Uterus (tissue), 4 donors: ENCODE data around the gene MTHFSD. TPM values are rescaled to one million over a fixed set of nuclear protein-coding genes. Genes with fewer than 3 reads are reported as not detected.

Source experiments
- DNase-seq, 2 donors: peaks; one replicate each; pipeline ENCODE4 v3.0.0-alpha.2; 2019 to 2020
- H3K27ac ChIP-seq, 2 donors: fragments of 200-600 bp; sonication (generic); 1 replicate in 1 of 2; 2 replicates in 1 of 2; pipeline ENCODE4 v1.5.1; 2016 to 2018
- H3K27me3 ChIP-seq, 2 donors: fragments of 200-600 bp; sonication (generic); one replicate each; pipeline ENCODE4 v1.5.1; 2018 to 2019; ENCODE audit warnings: control low read depth in 1 of 2
- H3K36me3 ChIP-seq, 2 donors: fragments of 200-600 bp; sonication (generic); one replicate each; pipeline ENCODE4 v1.5.1; 2019; ENCODE audit warnings: control low read depth in 1 of 2
- H3K4me1 ChIP-seq, 2 donors: fragments of 200-600 bp; sonication (generic); one replicate each; pipeline ENCODE4 v1.5.1; 2018 to 2019; ENCODE audit warnings: control low read depth in 1 of 2
- H3K4me3 ChIP-seq, 2 donors: fragments of 200-600 bp; sonication (generic); 1 replicate in 1 of 2; 2 replicates in 1 of 2; pipeline ENCODE4 v1.5.1; 2018 to 2019; ENCODE audit warnings: mild to moderate bottlenecking in 1 of 2
- H3K9me3 ChIP-seq, 2 donors: fragments of 200-600 bp; sonication (generic); one replicate each; pipeline ENCODE4 v1.5.1; 2019; ENCODE audit warnings: control low read depth in 1 of 2
- POLR2A ChIP-seq, 2 donors: fragments of 450-650 bp; IDR thresholded peaks; one replicate each; pipeline ENCODE4 v1.6.1; 2016; ENCODE audit warnings: antibody characterized with exemption in 2 of 2, mild to moderate bottlenecking in 1 of 2, moderate library complexity in 1 of 2
- intact Hi-C: fragments of 100-400 bp; cut with DNase I; formaldehyde crosslinking; loops from one replicate; pipeline ENCODE4 v1.15.1; 2023; ENCODE audit warnings: low total_unique reads
- total RNA-seq, 4 donors: library from RNA; depleted of rRNA in 3 of 4; stranded (reverse); fragments of >200 nt in 3 of 4; gene quantifications; one replicate each; pipeline versions ENCODE4 v1.1.0 to v1.2.4, GENCODE V29; 2014 to 2023
- TF ChIP-seq, protein P1 (sequence below), 4 experiments: fragments of 200-600 bp in 2 of 4; fragments of 450-650 bp in 2 of 4; sonication (generic) in 2 of 4; IDR thresholded peaks; one replicate each; pipeline ENCODE4 v1.5.1; 2016 to 2019; ENCODE audit warnings: antibody characterized with exemption in 4 of 4, mild to moderate bottlenecking in 2 of 4, moderate library complexity in 1 of 4
- donor health status: DM: yes; HTN: yes; CAD: no.

The MTHFSD gene
- total RNA-seq, 4 donors from 2014 or later: 2.9 to 26.0 (median 13.1) TPM

DNA sequence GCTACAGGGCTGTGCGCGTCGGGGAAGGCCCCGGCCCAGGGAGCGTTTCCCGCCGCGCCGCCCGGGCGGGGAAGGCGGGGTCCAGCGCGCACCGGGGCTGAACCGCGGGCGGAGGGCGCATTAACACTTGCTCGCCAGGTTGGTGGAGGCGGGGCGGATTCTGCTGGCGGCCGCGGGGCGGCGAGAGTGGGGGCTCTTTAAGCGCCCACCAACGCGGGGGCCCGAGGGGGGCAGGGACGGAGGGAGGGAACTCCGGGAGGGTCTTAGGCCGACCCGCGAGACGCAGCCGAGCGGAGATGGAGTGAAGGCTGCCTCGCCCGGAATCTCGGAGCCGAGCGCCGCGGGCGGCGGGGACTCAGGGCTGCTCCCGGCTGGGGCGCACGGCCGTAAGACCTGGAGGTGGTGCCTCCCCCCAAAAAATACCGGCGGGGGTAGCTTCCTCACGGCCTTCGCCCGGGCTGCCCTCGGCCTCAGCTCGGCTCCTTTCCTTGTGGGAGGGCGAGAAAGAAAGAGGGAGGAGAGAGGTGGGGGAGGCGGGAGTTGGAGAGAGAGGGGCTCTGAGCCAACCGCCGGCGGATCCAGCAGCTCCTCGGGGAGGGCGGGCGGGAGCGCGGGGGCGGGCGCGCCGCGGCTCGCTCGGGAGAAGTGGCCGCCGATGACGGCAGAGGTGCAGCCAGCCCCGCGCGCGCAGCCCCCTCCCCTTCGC is 45.1 kb downstream of the MTHFSD start:
- H3K27me3 ChIP-seq: peaks cover 19 to 42% of the 10 kb centered on the region in 2 donors
- DNase-seq: peak; percentile 54 to 65
- TF ChIP-seq, protein P1, sequence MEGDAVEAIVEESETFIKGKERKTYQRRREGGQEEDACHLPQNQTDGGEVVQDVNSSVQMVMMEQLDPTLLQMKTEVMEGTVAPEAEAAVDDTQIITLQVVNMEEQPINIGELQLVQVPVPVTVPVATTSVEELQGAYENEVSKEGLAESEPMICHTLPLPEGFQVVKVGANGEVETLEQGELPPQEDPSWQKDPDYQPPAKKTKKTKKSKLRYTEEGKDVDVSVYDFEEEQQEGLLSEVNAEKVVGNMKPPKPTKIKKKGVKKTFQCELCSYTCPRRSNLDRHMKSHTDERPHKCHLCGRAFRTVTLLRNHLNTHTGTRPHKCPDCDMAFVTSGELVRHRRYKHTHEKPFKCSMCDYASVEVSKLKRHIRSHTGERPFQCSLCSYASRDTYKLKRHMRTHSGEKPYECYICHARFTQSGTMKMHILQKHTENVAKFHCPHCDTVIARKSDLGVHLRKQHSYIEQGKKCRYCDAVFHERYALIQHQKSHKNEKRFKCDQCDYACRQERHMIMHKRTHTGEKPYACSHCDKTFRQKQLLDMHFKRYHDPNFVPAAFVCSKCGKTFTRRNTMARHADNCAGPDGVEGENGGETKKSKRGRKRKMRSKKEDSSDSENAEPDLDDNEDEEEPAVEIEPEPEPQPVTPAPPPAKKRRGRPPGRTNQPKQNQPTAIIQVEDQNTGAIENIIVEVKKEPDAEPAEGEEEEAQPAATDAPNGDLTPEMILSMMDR (IDR thresholded peaks at IDR 0.05): no peak
- no peak for TF ChIP-seq POLR2A (IDR thresholded peaks at IDR 0.05)
- H3K36me3 ChIP-seq: no peaks in the 10 kb centered on the region
- H3K4me3 ChIP-seq: peak overlapping the region; percentile 40 to 50
- peak overlapping the region; percentile 81 to 84 for H3K27ac ChIP-seq
- peaks cover 0 to 33% of the 10 kb centered on the region in 2 donors for H3K4me1 ChIP-seq
- intact Hi-C loops: no loop called here
- no peaks in the 10 kb centered on the region for H3K9me3 ChIP-seq

DNA sequence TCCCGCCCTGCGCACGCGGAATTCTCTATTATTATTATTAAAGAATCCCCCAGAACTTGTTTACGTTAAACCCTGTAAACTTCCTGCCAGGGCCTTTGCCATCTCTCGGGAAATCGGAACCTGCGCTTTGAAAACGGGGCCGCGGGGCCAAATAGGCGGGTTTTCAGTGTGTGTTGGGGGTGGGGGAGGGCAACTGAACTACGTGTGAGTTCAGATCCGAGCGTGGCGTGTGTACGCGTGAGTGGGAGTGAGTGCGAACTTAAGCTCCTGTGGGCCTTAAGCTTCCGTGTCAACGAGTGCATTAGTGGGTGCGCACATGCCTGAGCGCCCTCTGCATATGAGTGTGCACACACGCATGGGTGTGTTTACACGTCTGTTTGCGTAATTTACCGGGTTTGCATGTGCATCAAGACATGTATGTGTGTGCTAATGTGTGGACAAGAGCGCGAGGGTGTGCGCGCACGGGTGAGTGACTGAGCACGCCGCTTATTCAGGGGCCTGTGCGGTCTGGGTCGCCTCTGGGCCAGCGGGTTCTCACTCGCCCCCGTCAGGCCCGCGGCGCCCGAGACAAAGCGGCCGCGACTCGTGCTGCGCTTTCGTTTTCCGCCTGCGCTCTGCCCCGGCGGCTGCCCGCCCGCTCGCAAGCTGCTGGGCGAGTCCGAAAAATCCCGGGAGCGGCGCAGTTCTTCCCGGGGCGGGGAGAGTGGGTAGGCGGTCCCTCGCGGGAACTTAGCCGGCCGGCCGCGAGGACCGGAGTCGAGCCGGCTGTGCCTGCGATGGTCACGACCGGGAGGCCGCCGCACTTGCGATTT is 45.9 kb downstream of the MTHFSD start:
- Histone ChIP-seq H3K27me3 (peaks cover 22 to 39% of the 10 kb centered on the region in 2 donors), H3K27ac (peak overlapping the region; percentile 81 to 84), H3K4me3 (peak overlapping the region; percentile 40 to 50), H3K9me3 (no peaks in the 10 kb centered on the region), H3K36me3 (no peaks in the 10 kb centered on the region), H3K4me1 (peaks cover 0 to 33% of the 10 kb centered on the region in 2 donors)
- peak in 1 of 2 donors; percentile 7 for TF ChIP-seq POLR2A (IDR thresholded peaks at IDR 0.05)
- TF ChIP-seq, protein P1 (IDR thresholded peaks at IDR 0.05): no peak
- DNase-seq: peak; percentile 33 to 46
- intact Hi-C loops: no loop called here

DNA sequence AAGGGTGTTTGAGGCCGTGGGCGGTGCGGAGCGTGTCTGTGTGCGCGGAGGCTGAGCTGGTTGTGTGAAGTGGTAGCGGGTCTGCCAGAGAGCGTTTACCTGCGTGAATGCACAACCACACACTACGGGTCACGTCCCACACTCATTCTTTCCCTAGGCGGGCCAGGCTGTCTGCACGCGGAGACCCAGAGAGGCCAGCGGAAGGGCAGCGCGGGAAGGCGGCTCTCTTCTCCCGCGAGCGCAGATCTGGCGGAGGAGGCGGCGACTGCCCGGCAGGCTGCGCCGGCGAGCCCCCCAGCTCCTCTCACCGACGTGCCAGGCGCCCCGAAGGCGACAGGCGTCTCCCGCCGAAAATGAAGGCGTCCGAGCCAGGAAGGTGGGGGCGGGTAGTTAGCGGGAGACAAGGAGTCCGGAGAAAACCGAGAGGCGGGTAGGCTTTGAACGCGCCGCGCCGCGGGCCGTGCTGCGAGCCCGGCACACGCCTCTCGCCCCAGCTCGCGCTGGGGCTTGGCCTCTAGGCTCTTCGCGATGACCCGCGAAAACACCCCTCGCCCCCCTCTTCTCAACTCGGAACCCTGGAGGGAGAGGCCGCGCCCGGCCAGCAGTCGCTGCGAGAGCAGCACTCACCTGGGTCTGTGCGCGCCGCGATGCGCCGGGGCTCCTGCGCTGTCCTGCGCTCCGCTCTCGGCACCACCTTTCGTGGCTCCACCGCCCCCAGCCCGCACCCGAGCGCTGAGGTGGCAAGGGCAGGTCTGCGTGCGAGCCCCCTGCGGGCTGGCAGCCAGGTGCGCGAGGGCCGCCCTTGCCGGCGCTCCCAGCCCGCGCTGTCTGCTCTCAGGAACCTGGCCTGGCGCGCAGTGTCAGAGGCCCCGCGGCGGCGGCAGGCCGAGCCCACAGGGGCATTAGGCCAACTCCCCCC is 46.7 kb downstream of the MTHFSD start:
- Histone ChIP-seq H3K27me3 (peaks cover 24 to 46% of the 10 kb centered on the region in 2 donors), H3K27ac (peak overlapping the region; percentile 81 to 84), H3K4me3 (peak overlapping the region; percentile 40 to 50), H3K9me3 (no peaks in the 10 kb centered on the region), H3K4me1 (peaks cover 0 to 33% of the 10 kb centered on the region in 2 donors), H3K36me3 (no peaks in the 10 kb centered on the region)
- DNase-seq: no peak
- intact Hi-C loops: no loop called here
- TF ChIP-seq POLR2A (IDR thresholded peaks at IDR 0.05): no peak
- TF ChIP-seq, protein P1 (IDR thresholded peaks at IDR 0.05): no peak

GRCh38 chr16:86507173-86508027 is 47.6 kb downstream of the MTHFSD start:
- peaks cover 24 to 52% of the 10 kb centered on the region in 2 donors for H3K27me3 ChIP-seq
- intact Hi-C loops: no loop called here
- no peaks in the 10 kb centered on the region for H3K36me3 ChIP-seq
- H3K4me1 ChIP-seq: peaks cover 0 to 33% of the 10 kb centered on the region in 2 donors
- TF ChIP-seq, protein P1 (IDR thresholded peaks at IDR 0.05): no peak
- no peak for TF ChIP-seq POLR2A (IDR thresholded peaks at IDR 0.05)
- H3K27ac ChIP-seq: no peak overlapping the region
- H3K9me3 ChIP-seq: no peaks in the 10 kb centered on the region
- DNase-seq: no peak
- H3K4me3 ChIP-seq: peak overlapping the region in 1 of 2 donors; percentile 50
